ENCODE data around the gene C5. TPM values are rescaled to one million over a fixed set of nuclear protein-coding genes. Genes with fewer than 3 reads are reported as not detected.
A peak's percentile ranks its signal among the peaks of the same experiment; 100 is the strongest.

Gene C5
- polyA plus RNA-seq, 4 donors = 4.1 to 25.4 (median 7.5) TPM

GRCh38 chr9:120950421-120951388 lies 99.4 kb downstream of the C5 start:
- no peaks in the 10 kb centered on the region for H3K4me1 ChIP-seq (ENCODE audit: control insufficient read depth in 3 of 3, insufficient read depth in 2 of 3, low read depth in 1 of 3, low read length in 2 of 3)
- H3K27me3 ChIP-seq (ENCODE audit: control insufficient read depth in 3 of 3, insufficient read depth in 3 of 3, low read length in 3 of 3) = no peaks in the 10 kb centered on the region
- H3K4me3 ChIP-seq (ENCODE audit: low read depth in 1 of 3, low read length in 3 of 3) = no peak overlapping the region
- H3K36me3 ChIP-seq (ENCODE audit: control insufficient read depth in 3 of 3, insufficient read depth in 2 of 3, low read depth in 1 of 3, low read length in 3 of 3) = peaks cover 0 to 13% (median 2%) of the 10 kb centered on the region in 3 donors
- no peaks in the 10 kb centered on the region for H3K9me3 ChIP-seq (ENCODE audit: control insufficient read depth in 2 of 2, insufficient read depth in 1 of 2, low read depth in 1 of 2, low read length in 1 of 2)
- FAIRE-seq (no peak), DNase-seq (no peak)
- WGBS, 3 donors = 82 to 91% (median 90%) methylated on average over 8 of the region's 8 CpGs
- H3K27ac ChIP-seq (ENCODE audit: low read depth in 1 of 3, low read length in 2 of 3) = no peak overlapping the region

DNA sequence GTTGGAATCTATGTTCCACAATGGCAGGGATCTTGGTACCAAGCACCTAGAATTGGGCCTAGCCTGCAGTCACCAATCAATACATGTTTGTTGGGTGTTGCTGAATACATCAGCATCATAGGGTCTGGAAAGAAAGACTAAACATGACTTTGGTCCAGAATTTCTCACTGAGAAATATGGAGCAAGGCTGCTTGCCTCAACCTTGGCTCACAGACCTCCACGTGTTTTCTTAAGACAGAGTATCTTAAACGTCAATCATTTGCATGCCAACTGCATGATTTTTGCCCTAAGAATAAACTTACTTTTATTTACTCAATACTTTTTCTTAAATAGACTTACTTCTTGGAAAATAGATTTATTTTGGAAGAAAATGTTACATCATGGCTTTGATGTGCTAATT lies 100.8 kb downstream of the C5 start:
- H3K27ac ChIP-seq (ENCODE audit: low read depth in 1 of 3, low read length in 2 of 3) = no peak overlapping the region
- peaks cover 0 to 13% (median 2%) of the 10 kb centered on the region in 3 donors for H3K36me3 ChIP-seq (ENCODE audit: control insufficient read depth in 3 of 3, insufficient read depth in 2 of 3, low read depth in 1 of 3, low read length in 3 of 3)
- no peak for DNase-seq
- no peaks in the 10 kb centered on the region for H3K9me3 ChIP-seq (ENCODE audit: control insufficient read depth in 2 of 2, insufficient read depth in 1 of 2, low read depth in 1 of 2, low read length in 1 of 2)
- WGBS, 3 donors = 80 to 93% (median 89%) methylated on average over 2 of the region's 2 CpGs
- H3K4me3 ChIP-seq (ENCODE audit: low read depth in 1 of 3, low read length in 3 of 3) = no peak overlapping the region
- FAIRE-seq = no peak
- no peaks in the 10 kb centered on the region for H3K4me1 ChIP-seq (ENCODE audit: control insufficient read depth in 3 of 3, insufficient read depth in 2 of 3, low read depth in 1 of 3, low read length in 2 of 3)
- H3K27me3 ChIP-seq (ENCODE audit: control insufficient read depth in 3 of 3, insufficient read depth in 3 of 3, low read length in 3 of 3) = no peaks in the 10 kb centered on the region

DNA sequence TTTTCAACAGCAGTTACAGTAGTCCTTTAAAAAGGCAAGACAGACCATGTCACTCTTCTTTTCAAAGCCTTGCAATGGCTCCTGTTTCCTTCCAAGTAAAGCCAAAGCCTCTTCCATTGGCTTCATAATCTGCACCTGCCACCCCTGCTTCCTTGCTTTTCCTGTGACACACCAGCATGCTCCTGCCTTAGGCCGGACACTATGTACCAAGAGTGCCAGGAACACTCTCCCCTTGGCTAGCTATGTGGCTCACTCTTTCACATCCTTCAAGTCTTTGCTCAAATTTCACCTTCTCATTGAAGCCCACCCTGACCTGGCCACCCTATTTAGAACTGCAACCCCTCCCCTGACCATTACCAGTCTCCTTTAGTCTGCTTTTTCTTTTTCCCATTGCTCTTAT lies 101.3 kb downstream of the C5 start:
- Histone ChIP-seq H3K27ac (ENCODE audit: low read depth in 1 of 3, low read length in 2 of 3) (no peak overlapping the region), H3K4me1 (ENCODE audit: control insufficient read depth in 3 of 3, insufficient read depth in 2 of 3, low read depth in 1 of 3, low read length in 2 of 3) (no peaks in the 10 kb centered on the region), H3K4me3 (ENCODE audit: low read depth in 1 of 3, low read length in 3 of 3) (no peak overlapping the region), H3K36me3 (ENCODE audit: control insufficient read depth in 3 of 3, insufficient read depth in 2 of 3, low read depth in 1 of 3, low read length in 3 of 3) (peaks cover 0 to 13% (median 1%) of the 10 kb centered on the region in 3 donors), H3K27me3 (ENCODE audit: control insufficient read depth in 3 of 3, insufficient read depth in 3 of 3, low read length in 3 of 3) (no peaks in the 10 kb centered on the region), H3K9me3 (ENCODE audit: control insufficient read depth in 2 of 2, insufficient read depth in 1 of 2, low read depth in 1 of 2, low read length in 1 of 2) (no peaks in the 10 kb centered on the region)
- FAIRE-seq (no peak), DNase-seq (no peak)
- 95 to 96% (median 96%) methylated on average over 1 of the region's 1 CpG for WGBS, 3 donors

GRCh38 chr9:120947222-120947621 lies 102.9 kb downstream of the C5 start:
- no peaks in the 10 kb centered on the region for H3K4me1 ChIP-seq (ENCODE audit: control insufficient read depth in 3 of 3, insufficient read depth in 2 of 3, low read depth in 1 of 3, low read length in 2 of 3)
- H3K27me3 ChIP-seq (ENCODE audit: control insufficient read depth in 3 of 3, insufficient read depth in 3 of 3, low read length in 3 of 3) = no peaks in the 10 kb centered on the region
- FAIRE-seq = no peak
- no peak overlapping the region for H3K4me3 ChIP-seq (ENCODE audit: low read depth in 1 of 3, low read length in 3 of 3)
- peaks cover 0 to 9% (median 0%) of the 10 kb centered on the region in 3 donors for H3K36me3 ChIP-seq (ENCODE audit: control insufficient read depth in 3 of 3, insufficient read depth in 2 of 3, low read depth in 1 of 3, low read length in 3 of 3)
- WGBS, 3 donors = 83 to 94% (median 88%) methylated on average over 2 of the region's 2 CpGs
- no peak for DNase-seq
- no peak overlapping the region for H3K27ac ChIP-seq (ENCODE audit: low read depth in 1 of 3, low read length in 2 of 3)
- H3K9me3 ChIP-seq (ENCODE audit: control insufficient read depth in 2 of 2, insufficient read depth in 1 of 2, low read depth in 1 of 2, low read length in 1 of 2) = no peaks in the 10 kb centered on the region

- FAIRE-seq = no peak
Observed at GRCh38 chr9:120946259-120946658, 103.8 kb downstream of the C5 start.

DNA sequence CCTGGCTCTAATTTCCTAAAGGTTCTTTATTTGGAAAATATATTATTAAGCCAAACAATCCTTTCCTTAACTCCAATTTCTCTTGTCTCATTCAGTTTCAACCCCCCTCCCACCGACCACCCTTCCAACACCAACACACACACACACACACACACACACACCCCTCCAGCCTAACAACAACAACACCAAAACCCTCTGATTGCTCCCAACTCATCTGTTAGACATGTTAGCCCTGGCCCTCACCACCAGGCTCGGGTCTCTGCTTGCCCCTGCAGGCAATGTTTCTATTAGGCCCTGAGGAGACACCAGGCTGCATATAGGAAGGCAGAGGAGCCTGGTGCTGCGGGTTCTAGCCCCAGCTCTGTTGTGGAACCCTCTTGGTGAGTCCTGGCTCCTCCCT lies 105.1 kb downstream of the C5 start:
- H3K27me3 ChIP-seq (ENCODE audit: control insufficient read depth in 3 of 3, insufficient read depth in 3 of 3, low read length in 3 of 3) = no peaks in the 10 kb centered on the region
- 82 to 93% (median 88%) methylated on average over 3 of the region's 3 CpGs for WGBS, 3 donors
- no peaks in the 10 kb centered on the region for H3K36me3 ChIP-seq (ENCODE audit: control insufficient read depth in 3 of 3, insufficient read depth in 2 of 3, low read depth in 1 of 3, low read length in 3 of 3)
- DNase-seq (no peak), FAIRE-seq (no peak)
- no peak overlapping the region for H3K27ac ChIP-seq (ENCODE audit: low read depth in 1 of 3, low read length in 2 of 3)
- no peaks in the 10 kb centered on the region for H3K4me1 ChIP-seq (ENCODE audit: control insufficient read depth in 3 of 3, insufficient read depth in 2 of 3, low read depth in 1 of 3, low read length in 2 of 3)
- H3K9me3 ChIP-seq (ENCODE audit: control insufficient read depth in 2 of 2, insufficient read depth in 1 of 2, low read depth in 1 of 2, low read length in 1 of 2) = no peaks in the 10 kb centered on the region
- no peak overlapping the region for H3K4me3 ChIP-seq (ENCODE audit: low read depth in 1 of 3, low read length in 3 of 3)

More at GRCh38 chr9:120946259-120946658, 103.8 kb downstream of the C5 start:
- Histone ChIP-seq H3K4me3 (ENCODE audit: low read depth in 1 of 3, low read length in 3 of 3) (no peak overlapping the region), H3K9me3 (ENCODE audit: control insufficient read depth in 2 of 2, insufficient read depth in 1 of 2, low read depth in 1 of 2, low read length in 1 of 2) (no peaks in the 10 kb centered on the region), H3K4me1 (ENCODE audit: control insufficient read depth in 3 of 3, insufficient read depth in 2 of 3, low read depth in 1 of 3, low read length in 2 of 3) (no peaks in the 10 kb centered on the region), H3K27ac (ENCODE audit: low read depth in 1 of 3, low read length in 2 of 3) (no peak overlapping the region), H3K27me3 (ENCODE audit: control insufficient read depth in 3 of 3, insufficient read depth in 3 of 3, low read length in 3 of 3) (no peaks in the 10 kb centered on the region), H3K36me3 (ENCODE audit: control insufficient read depth in 3 of 3, insufficient read depth in 2 of 3, low read depth in 1 of 3, low read length in 3 of 3) (peaks cover 0 to 5% (median 0%) of the 10 kb centered on the region in 3 donors)
- no peak for DNase-seq
- WGBS, 3 donors = 80 to 86% (median 85%) methylated on average over 3 of the region's 3 CpGs

DNA sequence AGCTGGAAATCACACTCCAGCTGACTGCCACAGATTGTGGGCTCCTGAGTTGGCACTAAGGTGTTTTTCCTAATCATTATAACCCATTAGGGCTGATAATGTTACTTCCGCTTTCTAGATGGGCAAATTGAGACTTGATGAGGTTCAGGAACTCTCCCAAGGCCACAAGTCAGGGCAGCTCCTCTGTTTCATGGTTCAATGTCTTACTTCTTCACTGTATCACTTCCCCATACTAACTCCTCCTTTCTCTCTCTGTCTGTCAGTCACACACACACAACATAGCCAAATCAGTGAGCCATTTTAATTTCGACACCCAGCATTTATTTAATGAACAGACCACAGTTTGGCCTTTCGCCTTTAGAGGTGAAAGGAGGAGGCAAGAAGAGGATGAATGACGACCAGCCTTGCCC lies 105.6 kb downstream of the C5 start:
- Histone ChIP-seq H3K4me1 (ENCODE audit: control insufficient read depth in 3 of 3, insufficient read depth in 2 of 3, low read depth in 1 of 3, low read length in 2 of 3) (no peaks in the 10 kb centered on the region), H3K4me3 (ENCODE audit: low read depth in 1 of 3, low read length in 3 of 3) (no peak overlapping the region), H3K9me3 (ENCODE audit: control insufficient read depth in 2 of 2, insufficient read depth in 1 of 2, low read depth in 1 of 2, low read length in 1 of 2) (no peaks in the 10 kb centered on the region), H3K27me3 (ENCODE audit: control insufficient read depth in 3 of 3, insufficient read depth in 3 of 3, low read length in 3 of 3) (no peaks in the 10 kb centered on the region), H3K36me3 (ENCODE audit: control insufficient read depth in 3 of 3, insufficient read depth in 2 of 3, low read depth in 1 of 3, low read length in 3 of 3) (no peaks in the 10 kb centered on the region), H3K27ac (ENCODE audit: low read depth in 1 of 3, low read length in 2 of 3) (no peak overlapping the region)
- FAIRE-seq (no peak), DNase-seq (peak in 1 of 2 donors; percentile 56)
- WGBS, 3 donors = 66 to 78% (median 68%) methylated on average over 4 of the region's 4 CpGs

DNA sequence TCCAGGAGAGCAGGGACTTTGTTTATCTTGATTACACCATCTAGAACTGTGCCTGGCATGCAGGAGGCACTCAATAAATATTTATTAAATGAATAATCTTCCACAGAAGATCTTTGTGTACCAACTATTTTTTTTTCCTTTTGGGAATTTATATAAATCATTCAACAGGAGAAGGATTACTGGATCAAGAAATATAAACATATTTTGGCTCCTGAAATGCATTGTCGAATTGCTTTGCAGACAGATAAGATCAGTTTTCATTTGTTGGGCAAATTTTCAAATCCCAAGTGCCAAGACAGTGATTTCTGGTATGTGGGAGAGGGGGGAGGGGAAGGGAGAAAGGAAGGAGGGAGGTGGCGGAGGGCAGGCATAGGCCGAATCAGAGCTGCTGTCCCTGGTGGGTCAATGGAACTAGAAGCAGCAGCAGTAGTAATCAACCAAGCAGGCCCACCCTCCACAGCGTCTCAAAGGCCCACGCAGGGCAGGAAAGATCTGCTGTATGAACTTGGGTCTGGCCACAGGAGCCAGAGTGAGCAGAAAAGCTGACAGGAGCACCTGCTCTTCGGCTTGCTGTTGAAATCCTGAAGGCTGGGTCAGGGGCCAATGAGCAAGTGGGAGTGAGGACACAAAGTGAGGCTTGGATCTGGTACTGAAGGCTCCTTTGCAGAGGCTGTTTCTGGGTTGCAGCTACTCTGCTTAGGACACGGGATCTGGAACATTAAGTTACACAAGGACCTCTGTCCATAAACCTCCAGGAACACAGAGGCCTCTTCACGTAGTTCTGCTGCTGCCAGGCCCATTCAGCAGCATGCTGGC lies 107.7 kb downstream of the C5 start:
- H3K36me3 ChIP-seq (ENCODE audit: control insufficient read depth in 3 of 3, insufficient read depth in 2 of 3, low read depth in 1 of 3, low read length in 3 of 3) = no peaks in the 10 kb centered on the region
- peaks cover 0 to 1% (median 0%) of the 10 kb centered on the region in 3 donors for H3K4me1 ChIP-seq (ENCODE audit: control insufficient read depth in 3 of 3, insufficient read depth in 2 of 3, low read depth in 1 of 3, low read length in 2 of 3)
- DNase-seq (no peak), FAIRE-seq (no peak)
- peak overlapping the region in 1 of 3 donors; percentile 45 for H3K27ac ChIP-seq (ENCODE audit: low read depth in 1 of 3, low read length in 2 of 3)
- H3K4me3 ChIP-seq (ENCODE audit: low read depth in 1 of 3, low read length in 3 of 3) = no peak overlapping the region
- WGBS, 3 donors = 68 to 80% (median 77%) methylated on average over 8 of the region's 8 CpGs
- no peaks in the 10 kb centered on the region for H3K27me3 ChIP-seq (ENCODE audit: control insufficient read depth in 3 of 3, insufficient read depth in 3 of 3, low read length in 3 of 3)
- no peaks in the 10 kb centered on the region for H3K9me3 ChIP-seq (ENCODE audit: control insufficient read depth in 2 of 2, insufficient read depth in 1 of 2, low read depth in 1 of 2, low read length in 1 of 2)
